GM18499 (cell line): ENCODE data around the gene PRX.
"Not testable (repeated sequence)": the region's sequence is repeated elsewhere in the genome, so short reads cannot be mapped to it uniquely, and the experiment has no call there.

Source experiments
- ATAC-seq: cut with Tn5 transposase; IDR thresholded peaks from one replicate; pipeline ENCODE4 v1.9.1; 2021; ENCODE audit warnings: moderate number of reproducible peaks; ENCODE audit not compliant: insufficient read depth, unreplicated experiment

PRX gene

GRCh38 chr19:40418040-40418439 lies 4.9 kb upstream of the PRX start:
- no peak for ATAC-seq

- no peak for ATAC-seq
These were observed 4.4 kb upstream of the PRX start for GRCh38 chr19:40417643-40417981.

GRCh38 chr19:40416918-40417642 lies 3.9 kb upstream of the PRX start:
- ATAC-seq: no peak

- ATAC-seq: no peak
These were observed 2.6 kb upstream of the PRX start for GRCh38 chr19:40415768-40416167.

GRCh38 chr19:40414542-40415535 lies 1.7 kb upstream of the PRX start:
- ATAC-seq: no peak

GRCh38 chr19:40412866-40413265 lies 312 bp downstream of the PRX start:
- no peak for ATAC-seq

- no peak for ATAC-seq
These were observed 1.1 kb downstream of the PRX start for GRCh38 chr19:40411958-40412499.

GRCh38 chr19:40411125-40411842 lies 1.9 kb downstream of the PRX start:
- ATAC-seq: no peak

GRCh38 chr19:40410030-40410389 lies 3.2 kb downstream of the PRX start:
- ATAC-seq: no peak

- not testable (repeated sequence) for ATAC-seq
These were observed 4.6 kb downstream of the PRX start for GRCh38 chr19:40408598-40408925.

GRCh38 chr19:40407714-40408597 lies 5.2 kb downstream of the PRX start:
- no peak for ATAC-seq

GRCh38 chr19:40403262-40403984 lies 9.8 kb downstream of the PRX start:
- no peak for ATAC-seq

- ATAC-seq: no peak
These were observed 12.6 kb downstream of the PRX start for GRCh38 chr19:40400559-40400958.

- no peak for ATAC-seq
These were observed 14.6 kb downstream of the PRX start for GRCh38 chr19:40398417-40399131.

GRCh38 chr19:40397568-40397906 lies 15.6 kb downstream of the PRX start:
- ATAC-seq: no peak

- no peak for ATAC-seq
These were observed 16.2 kb downstream of the PRX start for GRCh38 chr19:40396886-40397567.

- ATAC-seq: no peak
These were observed 17.2 kb downstream of the PRX start for GRCh38 chr19:40395956-40396355.

- no peak for ATAC-seq
These were observed 18.4 kb downstream of the PRX start for GRCh38 chr19:40394816-40395210.
